HG03457 (cell line): ENCODE data around the gene ERC1.

Experiments
- ATAC-seq: cut with Tn5 transposase; IDR thresholded peaks from one replicate; pipeline ENCODE4 v1.9.1; 2021; ENCODE audit warnings: moderate number of reproducible peaks; ENCODE audit not compliant: unreplicated experiment

ERC1 gene

GRCh38 chr12:1375323-1375722 is 384.3 kb downstream of the ERC1 start:
- ATAC-seq: no peak

DNA sequence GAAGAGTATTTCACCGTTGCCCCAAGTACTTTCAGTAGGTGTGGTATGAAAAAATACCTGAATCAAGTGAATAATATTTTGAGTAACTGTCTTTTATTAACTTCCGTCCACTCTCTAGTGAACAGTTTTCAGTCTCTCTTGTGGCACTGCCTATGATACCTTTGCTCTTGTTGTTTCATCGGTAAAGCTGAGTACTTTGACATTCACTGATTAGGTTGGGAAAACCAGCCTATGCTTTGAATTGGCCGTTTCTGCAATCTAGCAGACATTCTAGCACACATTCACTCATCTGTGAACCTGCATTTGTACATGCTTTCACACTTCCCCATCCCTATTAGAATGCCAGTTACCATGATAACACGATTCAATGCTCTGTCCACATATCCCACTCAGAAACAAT is 386.1 kb downstream of the ERC1 start:
- no peak for ATAC-seq

DNA sequence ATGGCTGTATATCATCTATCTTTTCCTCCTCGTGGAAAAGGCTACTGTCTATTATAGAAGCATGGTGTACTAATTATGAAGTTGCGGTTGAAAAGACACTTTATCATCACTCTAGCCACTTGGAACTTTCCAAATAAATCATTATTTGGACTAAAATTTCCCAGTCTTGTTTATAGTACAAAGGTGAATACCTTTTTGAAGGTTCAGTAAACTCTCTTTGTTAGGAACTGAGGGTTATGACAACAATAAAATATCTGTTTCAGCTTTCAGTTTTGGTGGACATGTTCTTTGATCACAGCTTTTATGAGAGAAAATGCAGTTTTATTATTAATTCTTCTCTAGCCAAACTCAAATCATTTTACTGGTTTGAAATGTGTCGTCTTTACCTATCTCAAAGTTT is 386.7 kb downstream of the ERC1 start:
- no peak for ATAC-seq

GRCh38 chr12:1380171-1380851 is 389.3 kb downstream of the ERC1 start:
- no peak for ATAC-seq

DNA sequence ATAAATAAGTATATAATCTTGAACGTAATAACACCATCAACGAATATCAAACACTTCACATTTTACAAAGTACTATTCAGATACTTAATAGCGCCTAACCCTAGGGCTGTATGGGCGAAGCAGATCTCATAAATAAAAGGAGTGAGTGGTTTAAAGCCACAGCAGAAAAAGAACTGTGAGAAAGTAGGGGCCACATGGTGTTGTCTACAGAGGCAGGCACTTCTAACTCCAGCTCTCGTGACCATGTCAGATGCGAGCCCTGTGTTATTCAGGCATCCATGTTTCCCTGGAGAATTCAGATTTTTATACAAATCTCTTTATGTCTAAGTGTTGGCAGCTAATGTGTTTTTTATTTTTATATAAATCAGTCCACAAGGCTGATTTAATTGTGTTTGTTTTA is 391.1 kb downstream of the ERC1 start:
- no peak for ATAC-seq

DNA sequence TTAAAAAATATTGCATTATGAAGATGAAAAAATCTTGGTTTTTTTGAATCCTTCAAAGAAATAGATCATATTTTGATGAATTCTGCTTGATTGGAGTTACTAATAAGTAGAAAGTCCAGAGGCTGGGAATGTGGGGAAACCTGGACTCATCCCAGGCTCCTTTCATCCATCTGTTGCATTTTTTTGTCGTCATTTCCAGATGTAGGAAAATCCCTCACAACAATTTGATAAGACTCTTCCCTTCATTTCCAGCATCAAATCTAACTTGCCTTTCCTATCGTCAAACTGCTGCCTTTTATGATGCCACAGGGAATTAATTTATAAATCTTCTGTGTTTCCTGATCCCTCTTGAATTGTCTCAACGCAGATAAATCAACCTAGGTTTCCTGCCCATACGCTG is 391.8 kb downstream of the ERC1 start:
- no peak for ATAC-seq

- no peak for ATAC-seq
Observed at GRCh38 chr12:1383758-1384157, 392.7 kb downstream of the ERC1 start.

DNA sequence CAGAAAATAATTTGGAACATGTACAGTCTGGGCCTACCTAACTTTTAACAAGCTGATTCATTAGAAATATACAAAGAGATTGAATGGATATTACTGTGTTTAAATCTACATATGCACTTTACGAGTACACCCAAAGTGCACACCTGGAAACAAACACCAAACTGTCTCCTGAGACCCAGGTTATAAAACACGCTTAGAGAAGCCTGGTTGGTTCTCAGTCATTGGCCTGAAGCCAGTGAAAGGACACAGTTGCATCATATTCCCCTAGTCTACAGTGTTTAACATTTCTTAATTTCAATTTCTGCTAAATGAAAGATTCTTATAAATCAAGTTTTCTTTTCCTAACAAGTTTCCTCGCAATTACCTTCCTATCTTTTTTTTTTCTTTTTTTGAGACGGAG is 393.9 kb downstream of the ERC1 start:
- ATAC-seq: no peak

- ATAC-seq: no peak
Observed at GRCh38 chr12:1391722-1392121, 400.7 kb downstream of the ERC1 start.

- no peak for ATAC-seq
Observed at GRCh38 chr12:1395421-1395955, 404.5 kb downstream of the ERC1 start.

GRCh38 chr12:1398673-1399072 is 407.6 kb downstream of the ERC1 start:
- ATAC-seq: no peak

- ATAC-seq: no peak
Observed at GRCh38 chr12:1401891-1402290, 410.9 kb downstream of the ERC1 start.

GRCh38 chr12:1403417-1403816 is 412.4 kb downstream of the ERC1 start:
- ATAC-seq: no peak

DNA sequence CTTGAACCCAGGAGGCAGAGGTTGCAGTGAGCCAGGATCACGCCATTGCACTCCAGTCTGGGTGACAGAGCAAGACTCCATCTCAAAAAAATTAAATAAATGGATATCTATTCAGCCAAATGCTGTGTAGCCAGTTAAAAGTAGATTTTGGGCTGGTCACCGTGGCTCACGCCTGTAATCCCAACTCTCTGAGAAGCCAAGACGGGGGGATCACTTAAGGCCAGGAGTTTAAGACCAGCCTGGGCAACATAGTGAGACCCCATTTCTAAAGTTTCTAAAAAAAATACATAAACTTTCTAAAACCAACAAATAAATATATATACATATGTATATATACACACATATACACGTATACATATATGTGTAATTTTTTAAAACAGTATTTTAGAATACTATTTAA is 414.6 kb downstream of the ERC1 start:
- no peak for ATAC-seq

- no peak for ATAC-seq
Observed at GRCh38 chr12:1410794-1411193, 419.8 kb downstream of the ERC1 start.

GRCh38 chr12:1413930-1414329 is 422.9 kb downstream of the ERC1 start:
- ATAC-seq: no peak

- no peak for ATAC-seq
Observed at GRCh38 chr12:1418144-1418543, 427.1 kb downstream of the ERC1 start.

DNA sequence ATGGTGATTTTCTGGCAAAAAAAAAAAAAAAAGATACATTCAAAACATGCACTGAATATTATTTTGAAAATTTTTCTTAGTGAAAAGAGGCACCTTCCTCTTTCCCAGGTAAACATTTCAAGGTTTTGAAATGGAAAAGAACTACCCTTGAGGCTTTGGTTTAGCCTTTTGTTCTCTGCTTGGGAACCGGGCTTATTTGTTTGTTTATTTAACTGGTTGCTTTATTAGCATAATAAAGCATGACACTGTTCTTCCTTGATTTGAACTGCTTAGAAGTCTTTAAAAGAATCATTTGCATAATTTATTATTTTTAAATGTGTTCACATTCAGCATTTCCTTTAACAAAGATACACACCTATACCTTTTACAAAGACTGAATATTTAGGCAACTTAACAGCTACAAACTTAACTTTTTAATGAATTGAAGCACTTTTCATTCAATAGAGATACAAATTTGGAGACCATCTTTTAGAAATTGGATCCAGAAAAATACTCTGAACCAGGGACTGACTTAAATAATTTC is 428.9 kb downstream of the ERC1 start:
- ATAC-seq: no peak

GRCh38 chr12:1421091-1421846 is 430.2 kb downstream of the ERC1 start:
- ATAC-seq: no peak

GRCh38 chr12:1422604-1423315 is 431.7 kb downstream of the ERC1 start:
- peak; percentile 75 for ATAC-seq

DNA sequence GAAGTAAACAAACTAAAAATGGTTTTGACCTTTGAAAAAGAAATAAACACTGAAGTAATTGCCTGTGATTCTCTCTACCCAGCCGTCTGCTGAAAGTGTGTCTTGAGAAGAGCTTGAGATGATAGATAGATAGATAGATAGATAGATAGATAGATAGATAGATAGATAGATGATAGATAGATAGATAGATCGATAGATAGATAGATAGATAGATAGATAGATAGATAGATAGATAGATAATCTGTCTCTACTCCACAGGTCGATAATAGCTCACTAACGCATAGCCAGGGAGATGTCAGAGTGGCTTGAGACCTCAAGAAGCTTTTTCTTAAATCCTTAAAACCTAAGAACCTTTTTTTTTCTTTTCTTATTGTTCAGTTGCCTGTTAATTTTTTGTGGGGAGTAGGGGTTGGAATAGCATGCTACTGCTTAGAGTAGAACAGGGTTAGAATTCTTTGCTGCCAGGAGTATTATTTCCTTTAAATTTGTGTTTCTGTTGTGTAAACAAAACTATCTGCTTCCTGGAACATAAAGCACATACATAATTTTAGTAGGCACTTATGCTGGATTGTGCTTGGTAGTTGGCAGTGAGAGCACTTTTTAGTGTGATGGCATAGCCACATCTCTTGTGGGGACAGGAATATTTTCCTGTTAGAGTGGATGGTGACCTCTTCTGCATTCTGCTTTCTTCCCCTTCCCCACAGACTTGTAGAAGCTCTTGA is 433.8 kb downstream of the ERC1 start:
- ATAC-seq: no peak
